Measurements from ENCODE around the gene S100A14. TPM values are rescaled to one million over a fixed set of nuclear protein-coding genes. Genes with fewer than 3 reads are reported as not detected.

Gene S100A14
- polyA plus RNA-seq, 1 donor: 1.1 TPM

DNA sequence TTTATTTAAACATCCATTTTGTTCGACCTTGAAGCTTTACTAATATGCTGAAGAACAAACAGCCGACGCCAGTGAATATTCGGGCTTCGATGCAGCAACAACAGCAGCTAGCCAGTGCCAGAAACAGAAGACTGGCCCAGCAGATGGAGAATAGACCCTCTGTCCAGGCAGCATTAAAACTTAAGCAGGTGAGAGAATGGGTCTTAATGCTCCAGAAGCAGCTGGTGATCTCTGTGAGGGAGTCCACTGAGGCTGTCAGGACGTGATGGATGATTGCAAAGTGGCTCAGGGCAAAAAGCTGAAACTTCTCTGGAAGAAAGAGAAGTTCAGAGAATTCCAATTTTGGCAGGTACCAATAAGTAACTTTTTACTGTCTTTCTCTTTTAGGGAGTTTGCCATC is 22.1 kb upstream of the S100A14 start:
- no peak for DNase-seq

- no peak for DNase-seq
These were observed 20.2 kb upstream of the S100A14 start for GRCh38 chr1:153636312-153636711.

- no peak for DNase-seq
These were observed 19.7 kb upstream of the S100A14 start for GRCh38 chr1:153635872-153636271.

DNA sequence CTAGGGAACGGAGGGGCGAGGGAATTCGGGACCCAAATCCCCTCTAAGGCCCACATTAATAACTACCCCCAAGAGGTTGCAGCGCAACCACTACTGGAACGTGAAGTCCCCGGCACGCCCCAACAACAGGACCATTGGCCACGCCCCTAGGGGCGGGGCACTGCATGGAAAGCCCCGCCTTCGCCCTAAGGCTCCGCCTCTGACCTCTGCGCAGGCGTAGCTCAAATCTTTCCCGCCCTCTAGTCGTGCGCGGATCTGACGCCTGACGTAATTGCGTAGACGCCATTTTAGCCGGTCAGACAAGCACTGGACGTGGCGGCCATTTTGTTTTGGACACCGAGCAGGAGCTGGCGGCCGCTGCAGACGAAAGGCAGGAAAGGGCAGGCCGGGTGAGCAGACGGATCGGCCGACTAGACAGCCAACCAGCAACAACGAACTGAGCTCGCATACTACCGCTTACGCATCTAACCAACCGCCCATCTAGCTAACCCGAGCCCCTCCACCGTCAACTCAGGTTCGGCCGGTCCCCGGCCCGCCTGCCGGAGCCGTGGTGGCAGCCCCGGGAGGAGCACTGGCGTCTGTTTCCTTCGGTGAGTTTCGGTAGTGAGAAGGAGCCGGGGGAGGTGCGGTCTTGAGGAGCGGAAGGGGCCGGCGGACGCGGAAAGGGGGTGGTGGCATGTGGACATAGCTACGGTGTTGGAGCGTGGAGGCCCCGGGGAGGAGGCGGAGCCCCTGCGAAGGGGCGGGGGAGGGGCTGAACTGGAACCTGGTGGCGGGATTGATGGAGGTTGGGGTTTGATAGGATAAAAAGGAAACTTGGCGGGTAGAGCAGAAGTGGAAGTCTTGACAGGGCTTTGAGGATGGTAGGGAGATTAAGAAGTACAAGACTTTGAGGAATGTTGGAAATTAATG is 17.9 kb upstream of the S100A14 start, which contains the start of gene CHTOP:
CHTOP (plus strand) TSS at position 313 of the 912 bp plus-strand sequence. CDS start 2,523 bp downstream, outside the sequence.
- peak; percentile 98 for DNase-seq

DNA sequence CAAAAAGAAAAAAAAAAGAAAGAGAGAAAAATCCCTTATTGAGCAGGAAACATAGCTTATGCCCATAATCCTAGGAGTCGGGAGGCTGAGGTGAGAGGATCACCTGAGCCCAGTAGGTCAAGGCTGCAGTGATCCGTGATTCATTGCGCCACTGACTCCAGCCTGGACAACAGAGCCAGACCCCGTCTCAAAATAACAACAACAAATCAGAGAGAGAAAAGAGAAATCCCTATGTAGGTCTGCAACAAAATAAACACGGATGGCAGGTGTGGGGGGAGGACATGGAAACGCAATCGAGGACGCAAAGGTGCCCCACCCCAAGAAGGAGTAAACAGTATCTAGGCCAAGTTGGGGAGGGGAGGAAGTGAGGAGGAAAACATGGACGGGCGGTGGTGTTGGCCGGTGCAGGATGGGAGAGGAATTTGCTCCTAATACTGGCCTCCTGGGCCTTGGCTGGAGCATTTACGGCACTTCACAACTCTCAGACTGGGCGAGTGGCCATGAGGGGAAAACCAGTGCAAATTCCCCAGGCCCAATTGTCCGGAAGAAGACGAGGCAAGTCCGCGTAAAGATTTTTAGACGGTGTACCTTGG is 17.1 kb upstream of the S100A14 start:
- no peak for DNase-seq

GRCh38 chr1:153631047-153632022 is 15.2 kb upstream of the S100A14 start:
- DNase-seq: no peak

DNA sequence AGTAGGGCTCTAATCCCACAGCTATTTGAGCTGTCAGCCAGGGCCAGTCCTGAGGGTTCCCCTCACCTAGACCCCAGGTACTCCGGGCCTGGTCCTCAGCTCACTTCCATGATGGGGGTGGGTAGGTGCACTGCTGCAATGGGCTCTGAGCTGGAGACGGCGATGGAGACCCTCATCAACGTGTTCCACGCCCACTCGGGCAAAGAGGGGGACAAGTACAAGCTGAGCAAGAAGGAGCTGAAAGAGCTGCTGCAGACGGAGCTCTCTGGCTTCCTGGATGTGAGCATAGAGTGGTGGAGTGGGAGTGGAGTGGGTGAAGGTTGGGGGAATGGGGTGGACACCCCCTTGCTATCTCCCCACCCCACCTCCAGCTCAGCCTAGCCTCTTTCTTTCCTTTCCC is 14.3 kb upstream of the S100A14 start:
- no peak for DNase-seq

DNA sequence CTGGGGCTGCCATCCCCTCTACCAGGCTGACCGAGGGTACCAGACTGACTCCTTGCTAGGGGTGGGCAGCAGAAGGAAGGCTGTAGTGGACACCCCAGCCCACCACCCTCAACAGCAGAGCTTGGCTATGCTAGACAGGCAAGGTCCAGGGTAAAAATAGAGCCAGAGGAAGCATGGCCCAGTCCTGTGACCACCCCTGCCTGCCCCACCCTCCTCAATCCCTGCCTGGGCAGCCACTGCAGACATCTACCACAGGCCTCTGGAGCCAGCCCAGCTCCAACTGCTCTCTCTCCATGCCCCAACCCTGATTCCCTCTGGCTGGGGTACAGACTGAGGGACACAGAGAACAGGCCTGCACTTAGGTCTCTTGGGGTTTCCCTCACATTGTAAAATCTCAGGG is 13.8 kb upstream of the S100A14 start:
- DNase-seq: no peak

GRCh38 chr1:153629343-153629665 is 13.2 kb upstream of the S100A14 start:
- DNase-seq: no peak

DNA sequence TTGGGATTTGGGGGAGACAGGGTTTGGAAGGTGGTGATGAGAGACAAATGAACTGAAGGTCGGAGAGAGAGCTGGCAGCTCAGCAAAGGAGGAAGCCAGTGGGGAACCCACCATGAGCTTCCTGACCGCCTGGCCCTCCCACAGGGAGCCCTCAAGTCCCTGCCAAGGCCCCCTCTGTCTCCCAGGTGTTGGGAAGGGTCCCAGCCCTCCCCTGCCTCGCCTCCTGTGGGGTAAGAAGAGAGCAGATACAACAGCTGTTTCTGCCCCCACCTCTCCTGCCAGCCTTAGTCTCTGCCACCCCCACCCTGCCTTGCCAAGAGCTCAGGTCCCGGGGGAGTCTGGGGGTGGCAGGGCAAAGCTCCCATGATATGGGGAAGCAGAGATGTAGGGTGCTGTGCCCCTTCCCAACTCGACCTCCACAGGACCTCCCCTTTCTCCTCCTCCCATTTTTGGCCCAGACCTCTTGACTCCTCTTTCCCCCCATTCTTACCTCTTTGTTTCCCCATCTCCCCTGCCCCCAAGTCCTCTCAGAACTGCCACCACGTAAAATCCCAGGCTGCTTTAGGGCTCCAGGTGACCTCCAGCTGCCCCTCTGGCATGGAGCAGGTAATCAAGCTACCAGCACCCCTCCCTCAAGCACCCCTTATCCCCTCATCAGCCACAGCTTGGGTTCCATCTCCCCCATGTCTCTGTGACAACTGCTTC is 12.7 kb upstream of the S100A14 start:
- DNase-seq: no peak

GRCh38 chr1:153627715-153628626 is 11.8 kb upstream of the S100A14 start, which contains the start of gene S100A1:
S100A1 (plus strand) TSS chr1:153628434; CDS start chr1:153630522, 2,088 bp downstream.
- no peak for DNase-seq

- DNase-seq: peak; percentile 77
These were observed 11.0 kb upstream of the S100A14 start, which contains the start of gene S100A13 for GRCh38 chr1:153626904-153627714. S100A13 (minus strand) TSS chr1:153627505; CDS start chr1:153626472, 1,033 bp downstream.

DNA sequence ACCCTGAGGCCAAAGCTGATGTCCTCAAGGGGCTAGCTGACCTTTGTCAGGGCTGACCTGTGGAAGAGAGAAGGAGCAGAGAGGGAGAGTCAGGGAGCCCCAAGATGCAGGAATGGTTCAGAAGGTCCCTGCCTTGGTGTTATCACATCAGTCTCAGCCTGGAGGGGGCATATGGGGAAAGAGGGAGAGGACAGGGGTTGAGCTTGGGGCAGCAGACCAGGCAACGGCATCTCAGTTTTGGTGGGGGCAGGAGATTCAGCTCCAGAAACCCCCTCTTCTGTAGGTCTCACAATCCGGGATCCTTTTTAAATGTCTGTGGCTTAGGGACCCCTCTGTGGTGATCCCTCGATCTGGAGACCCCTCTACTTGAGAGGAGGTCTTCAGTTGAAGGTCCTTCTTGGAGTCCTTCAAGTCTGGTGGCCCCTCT is 10.4 kb upstream of the S100A14 start:
- DNase-seq: no peak

GRCh38 chr1:153624965-153625611 is 9.0 kb upstream of the S100A14 start:
- DNase-seq: no peak

DNA sequence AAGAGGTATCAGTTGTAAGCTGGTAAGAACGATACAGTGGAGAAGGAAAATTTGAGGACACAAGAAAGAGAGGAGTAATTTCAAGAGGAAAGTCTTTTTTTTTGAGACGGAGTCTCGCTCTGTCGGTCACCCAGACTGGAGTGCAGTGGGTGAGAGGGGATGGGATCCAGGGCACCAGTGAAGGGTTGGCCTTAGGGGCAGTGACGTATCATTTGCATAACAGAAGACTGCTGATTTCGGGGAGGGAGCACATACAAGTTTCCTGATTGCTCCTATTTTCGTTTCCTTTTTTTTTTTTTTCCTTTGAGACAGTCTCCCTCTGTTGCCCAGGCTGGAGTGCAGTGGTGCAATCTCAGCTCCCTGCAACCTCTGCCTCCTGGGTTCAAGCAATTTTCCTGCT is 7.0 kb upstream of the S100A14 start:
- DNase-seq: no peak

GRCh38 chr1:153619171-153619570 is 3.0 kb upstream of the S100A14 start:
- DNase-seq: no peak

DNA sequence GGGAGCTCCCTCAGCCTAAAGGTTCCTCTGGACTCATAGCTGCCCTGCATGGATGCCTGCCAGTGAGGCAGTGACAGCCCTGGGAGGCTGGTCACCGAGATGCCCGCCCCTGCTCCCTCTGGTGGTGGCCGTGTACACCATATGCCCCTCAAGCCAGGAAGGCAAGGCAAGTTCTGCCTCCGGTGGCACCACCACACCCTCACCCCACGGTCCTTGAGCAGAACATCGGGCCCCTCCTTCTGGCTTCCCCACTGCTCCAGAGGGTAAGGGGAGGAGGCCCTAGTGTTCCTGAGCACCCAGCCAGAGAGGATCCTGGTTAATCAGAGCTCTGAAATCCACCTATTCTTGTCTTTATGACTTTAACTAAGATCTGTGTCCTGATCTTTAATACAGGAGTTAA is 1.5 kb upstream of the S100A14 start:
- DNase-seq: no peak

DNA sequence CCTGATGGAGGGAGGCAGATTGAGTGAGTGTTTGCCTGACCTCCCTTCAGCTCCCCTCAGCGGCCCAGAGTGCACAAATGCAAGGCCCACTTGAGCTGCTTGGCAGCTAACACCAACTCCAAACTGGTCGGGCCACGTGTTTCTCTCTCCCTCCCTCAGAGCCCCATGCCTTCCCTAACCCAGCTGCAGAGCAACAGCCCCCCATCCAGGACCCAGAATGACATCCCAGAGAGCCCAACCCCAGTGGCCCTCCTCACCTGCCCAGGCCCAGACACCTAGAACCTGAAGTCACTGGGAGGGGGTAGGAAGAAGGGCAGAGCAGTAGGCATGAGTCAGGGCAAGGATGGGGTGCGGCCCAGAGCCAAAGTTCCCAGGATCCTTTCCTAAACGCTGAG is 789 bp upstream of the S100A14 start:
- DNase-seq: no peak

DNA sequence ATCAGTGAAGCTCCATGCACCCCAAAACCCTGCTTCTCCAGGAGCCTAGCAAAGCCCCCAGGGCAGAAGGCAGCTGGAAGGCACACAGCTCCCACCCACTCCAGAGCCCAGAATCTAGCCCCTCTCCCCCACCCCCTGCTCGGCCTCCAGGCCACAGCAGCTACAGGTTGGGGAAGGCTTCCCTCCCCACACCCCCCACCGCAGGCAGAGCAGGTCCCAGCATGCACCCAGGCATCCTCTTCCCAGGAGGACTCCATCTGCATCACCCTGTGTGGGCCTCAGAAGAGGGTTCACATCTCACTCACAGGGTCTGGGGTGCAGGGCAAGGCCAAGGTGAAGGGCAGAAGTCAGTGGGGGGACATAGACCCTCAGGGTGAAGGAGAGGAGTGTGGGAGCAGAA is 719 bp downstream of the S100A14 start:
- no peak for DNase-seq

Data from hindlimb muscle (tissue), 1 donor.